ENCODE results near the gene IMPDH2. TPM values are rescaled to one million over a fixed set of nuclear protein-coding genes. Genes with fewer than 3 reads are reported as not detected.

Gene IMPDH2
- total and polyA plus RNA-seq, 2 experiments from 2014 or later = 121 to 210 TPM

- 0 out of 2 replicates have a peak, but pooled peaks cover 11% of the 10 kb centered on the region for H3K4me1 ChIP-seq (ENCODE audit: insufficient read depth)
Observed at GRCh38 chr3:49004352-49005302, 24.6 kb downstream of the IMPDH2 start.

GRCh38 chr3:49001155-49001554 is 28.0 kb downstream of the IMPDH2 start:
- in situ Hi-C loops (cut with MboI) = no loop called here
- peaks cover 12% of the 10 kb centered on the region for H3K79me2 ChIP-seq (ENCODE audit: insufficient read depth)
- no peaks in the 10 kb centered on the region for H3F3A ChIP-seq (ENCODE audit: insufficient read depth)
- TF ChIP-seq EZH2 (IDR thresholded peaks at IDR 0.05; ENCODE audit: insufficient read depth, poor library complexity, severe bottlenecking) (no peak), EZH2phosphoT487 (IDR thresholded peaks at IDR 0.05; ENCODE audit: insufficient read depth, low read depth) (no peak)
- no peaks in the 10 kb centered on the region for H3K9me3 ChIP-seq (ENCODE audit: low read depth)
- H3K4me1 ChIP-seq (ENCODE audit: insufficient read depth) = no peaks in the 10 kb centered on the region
- H4K20me1 ChIP-seq (ENCODE audit: insufficient read depth) = no peaks in the 10 kb centered on the region
- H2AFZ ChIP-seq = no peak overlapping the region
- DNase-seq = no peak
- no peaks in the 10 kb centered on the region for H3K9me2 ChIP-seq (ENCODE audit: insufficient read depth)
- H3K36me3 ChIP-seq (ENCODE audit: low read depth) = no peaks in the 10 kb centered on the region
- 86 to 92% methylated on average over 6 of the region's 6 CpGs for WGBS, 2 experiments (ENCODE audit: low coverage in 1 of 2, low lambda C conversion rate in 2 of 2, missing lambda C conversion rate in 2 of 2)
- no peak overlapping the region for H3K27ac ChIP-seq
- no peak overlapping the region for H3K4me2 ChIP-seq (ENCODE audit: unreplicated experiment)
- no peak overlapping the region for H3K4me3 ChIP-seq
- no peaks in the 10 kb centered on the region for H3K27me3 ChIP-seq (replicated peaks; ENCODE audit: insufficient read depth)
- H3K9ac ChIP-seq = no peak overlapping the region

More at GRCh38 chr3:49004352-49005302, 24.6 kb downstream of the IMPDH2 start:
- Histone ChIP-seq H3K79me2 (ENCODE audit: insufficient read depth) (peaks cover 33% of the 10 kb centered on the region), H3K36me3 (ENCODE audit: low read depth) (no peaks in the 10 kb centered on the region), H3K27ac (no peak overlapping the region), H3K27me3 (replicated peaks; ENCODE audit: insufficient read depth) (no peaks in the 10 kb centered on the region), H2AFZ (no peak overlapping the region), H3F3A (ENCODE audit: insufficient read depth) (peaks cover 5% of the 10 kb centered on the region; the same call in 1 of the 2 replicates), H3K4me3 (no peak overlapping the region), H3K9me3 (ENCODE audit: low read depth) (no peaks in the 10 kb centered on the region), H4K20me1 (ENCODE audit: insufficient read depth) (no peaks in the 10 kb centered on the region), H3K9me2 (ENCODE audit: insufficient read depth) (no peaks in the 10 kb centered on the region), H3K9ac (no peak overlapping the region), H3K4me2 (ENCODE audit: unreplicated experiment) (no peak overlapping the region)
- in situ Hi-C loops (cut with MboI) = no loop called here
- 78 to 79% methylated on average over 16 of the region's 16 CpGs for WGBS, 2 experiments (ENCODE audit: low coverage in 1 of 2, low lambda C conversion rate in 2 of 2, missing lambda C conversion rate in 2 of 2)
- peak; percentile 27 for DNase-seq
- TF ChIP-seq EZH2phosphoT487 (IDR thresholded peaks at IDR 0.05; ENCODE audit: insufficient read depth, low read depth) (no peak), EZH2 (IDR thresholded peaks at IDR 0.05; ENCODE audit: insufficient read depth, poor library complexity, severe bottlenecking) (no peak)

GRCh38 chr3:48999085-48999858 is 29.9 kb downstream of the IMPDH2 start:
- TF ChIP-seq EZH2 (IDR thresholded peaks at IDR 0.05; ENCODE audit: insufficient read depth, poor library complexity, severe bottlenecking) (no peak), EZH2phosphoT487 (IDR thresholded peaks at IDR 0.05; ENCODE audit: insufficient read depth, low read depth) (no peak)
- no peak overlapping the region for H3K9ac ChIP-seq

More at GRCh38 chr3:48999085-48999858, 29.9 kb downstream of the IMPDH2 start:
- no peaks in the 10 kb centered on the region for H4K20me1 ChIP-seq (ENCODE audit: insufficient read depth)
- no peaks in the 10 kb centered on the region for H3K27me3 ChIP-seq (replicated peaks; ENCODE audit: insufficient read depth)
- 84 to 89% methylated on average over 8 of the region's 8 CpGs for WGBS, 2 experiments (ENCODE audit: low coverage in 1 of 2, low lambda C conversion rate in 2 of 2, missing lambda C conversion rate in 2 of 2)
- no peak overlapping the region for H3K4me3 ChIP-seq
- H3K27ac ChIP-seq = no peak overlapping the region
- in situ Hi-C loops (cut with MboI) = no loop called here
- H2AFZ ChIP-seq = no peak overlapping the region
- no peaks in the 10 kb centered on the region for H3F3A ChIP-seq (ENCODE audit: insufficient read depth)
- no peaks in the 10 kb centered on the region for H3K9me2 ChIP-seq (ENCODE audit: insufficient read depth)
- no peak overlapping the region for H3K4me2 ChIP-seq (ENCODE audit: unreplicated experiment)
- no peaks in the 10 kb centered on the region for H3K9me3 ChIP-seq (ENCODE audit: low read depth)
- peaks cover 20% of the 10 kb centered on the region for H3K79me2 ChIP-seq (ENCODE audit: insufficient read depth)
- DNase-seq = no peak
- no peaks in the 10 kb centered on the region for H3K4me1 ChIP-seq (ENCODE audit: insufficient read depth)
- H3K36me3 ChIP-seq (ENCODE audit: low read depth) = no peaks in the 10 kb centered on the region
